Colonic mucosa (tissue), 4 donors: Measurements from ENCODE around the gene SURF6. TPM values are rescaled to one million over a fixed set of nuclear protein-coding genes. Genes with fewer than 3 reads are reported as not detected.
A peak's percentile ranks its signal among the peaks of the same experiment; 100 is the strongest.
"Not testable (repeated sequence)": the region's sequence is repeated elsewhere in the genome, so short reads cannot be mapped to it uniquely, and the experiment has no call there.

Source experiments
- DNase-seq: peaks from one replicate; pipeline ENCODE4 v3.0.0-alpha.2; 2020
- H3K27ac ChIP-seq: fragments of 200-600 bp; one replicate; pipeline ENCODE4 v1.8.0; 2021
- H3K27me3 ChIP-seq: fragments of 200-600 bp; one replicate; pipeline ENCODE4 v1.8.0; 2021
- H3K36me3 ChIP-seq: fragments of 200-600 bp; one replicate; pipeline ENCODE4 v1.8.0; 2021
- H3K4me1 ChIP-seq: fragments of 200-600 bp; one replicate; pipeline ENCODE4 v1.8.0; 2021; ENCODE audit warnings: mild to moderate bottlenecking
- H3K4me3 ChIP-seq: fragments of 200-600 bp; one replicate; pipeline ENCODE4 v1.8.0; 2021
- H3K9ac ChIP-seq, 2 donors: one replicate each; pipeline ENCODE4 v1.7.0; 2013; ENCODE audit warnings: control low read depth in 2 of 2, low read depth in 2 of 2, low read length in 2 of 2
- H3K9me3 ChIP-seq: fragments of 200-600 bp; one replicate; pipeline ENCODE4 v1.8.0; 2021
- intact Hi-C: fragments of 100-400 bp; cut with DNase I; formaldehyde crosslinking; loops from one replicate; pipeline ENCODE4 v1.14.1; 2022
- total RNA-seq, 2 donors: library from RNA; stranded (reverse); fragmentation: NEBNext Ultra II Directional in 1 of 2; extraction: Animal tissue kit (Norgen Biotek cat#: 25700) in 1 of 2; gene quantifications; one replicate each; pipeline ENCODE4 v1.2.1, GENCODE V29; 2021
- TF ChIP-seq, protein P1 (sequence below): fragments of 200-600 bp; IDR thresholded peaks from one replicate; pipeline ENCODE4 v1.8.0; 2022; ENCODE audit warnings: antibody characterized with exemption, mild to moderate bottlenecking
- donor health status: healthy.
- donor health status: DM: no; HTN: no; CAD: no.
- donor health status: DM: no; HTN: no; CAD: no.

Gene SURF6
- total RNA-seq, 2 donors from 2014 or later: 16.0 to 41.2 TPM

DNA sequence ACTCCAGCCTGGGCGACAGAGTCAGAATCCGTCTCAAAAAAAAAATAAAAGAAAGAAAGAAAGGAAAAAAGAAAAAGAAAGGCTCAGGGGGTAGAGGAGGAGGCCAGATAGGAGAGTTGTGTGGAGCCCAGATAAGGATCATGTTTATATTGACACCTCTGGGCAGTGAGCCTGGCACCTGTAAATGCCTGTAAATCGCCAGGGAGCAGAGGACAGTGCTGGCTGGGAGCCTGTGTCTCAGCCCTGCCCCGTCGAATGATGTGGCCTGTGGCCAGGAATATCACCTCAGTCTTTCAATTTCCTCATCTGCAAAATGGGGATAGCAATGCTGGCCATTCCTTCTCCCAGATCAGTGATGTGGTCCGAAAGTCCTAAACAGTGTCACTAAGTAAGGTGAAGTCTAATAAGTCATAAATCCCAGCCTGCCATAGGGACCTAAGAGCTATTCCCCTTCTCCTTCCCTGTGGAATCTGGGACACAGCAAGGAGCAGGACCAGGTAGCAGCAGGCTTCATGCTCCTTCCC is 50.7 kb downstream of the SURF6 start:
- no peak overlapping the region for H3K27ac ChIP-seq
- DNase-seq: peak; percentile 68

DNA sequence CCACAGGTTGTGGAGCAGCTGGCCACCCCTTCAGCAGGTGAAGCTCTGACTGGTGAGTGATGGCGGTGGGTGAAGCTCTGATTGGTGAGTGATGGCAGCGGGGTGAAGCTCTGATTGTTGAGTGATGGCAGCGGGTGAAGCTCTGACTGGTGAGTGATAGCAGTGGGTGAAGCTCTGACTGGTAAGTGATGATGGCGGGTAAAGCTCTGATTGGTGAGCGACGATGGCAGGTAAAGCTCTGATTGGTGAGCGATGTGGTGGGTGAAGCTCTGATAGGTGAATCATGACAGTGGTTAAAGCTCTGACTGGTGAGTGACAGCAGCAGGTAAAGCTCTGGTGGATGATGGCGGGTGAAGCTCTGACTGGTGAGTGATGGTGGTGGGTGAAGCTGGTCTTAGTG is 51.6 kb downstream of the SURF6 start:
- H3K27me3 ChIP-seq: no peaks in the 10 kb centered on the region
- H3K9ac ChIP-seq: no peak overlapping the region
- no peaks in the 10 kb centered on the region for H3K36me3 ChIP-seq
- TF ChIP-seq, protein P1, sequence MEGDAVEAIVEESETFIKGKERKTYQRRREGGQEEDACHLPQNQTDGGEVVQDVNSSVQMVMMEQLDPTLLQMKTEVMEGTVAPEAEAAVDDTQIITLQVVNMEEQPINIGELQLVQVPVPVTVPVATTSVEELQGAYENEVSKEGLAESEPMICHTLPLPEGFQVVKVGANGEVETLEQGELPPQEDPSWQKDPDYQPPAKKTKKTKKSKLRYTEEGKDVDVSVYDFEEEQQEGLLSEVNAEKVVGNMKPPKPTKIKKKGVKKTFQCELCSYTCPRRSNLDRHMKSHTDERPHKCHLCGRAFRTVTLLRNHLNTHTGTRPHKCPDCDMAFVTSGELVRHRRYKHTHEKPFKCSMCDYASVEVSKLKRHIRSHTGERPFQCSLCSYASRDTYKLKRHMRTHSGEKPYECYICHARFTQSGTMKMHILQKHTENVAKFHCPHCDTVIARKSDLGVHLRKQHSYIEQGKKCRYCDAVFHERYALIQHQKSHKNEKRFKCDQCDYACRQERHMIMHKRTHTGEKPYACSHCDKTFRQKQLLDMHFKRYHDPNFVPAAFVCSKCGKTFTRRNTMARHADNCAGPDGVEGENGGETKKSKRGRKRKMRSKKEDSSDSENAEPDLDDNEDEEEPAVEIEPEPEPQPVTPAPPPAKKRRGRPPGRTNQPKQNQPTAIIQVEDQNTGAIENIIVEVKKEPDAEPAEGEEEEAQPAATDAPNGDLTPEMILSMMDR: no peak
- intact Hi-C loops: loop anchor here (10.0 kb wide), 1 partner anchor 100 kb away; no protein-coding TSS in a partner anchor
- H3K4me3 ChIP-seq: no peak overlapping the region
- no peaks in the 10 kb centered on the region for H3K9me3 ChIP-seq
- DNase-seq: no peak
- H3K27ac ChIP-seq: no peak overlapping the region
- H3K4me1 ChIP-seq: peaks cover 14% of the 10 kb centered on the region

More for the DNA sequence above, 50.7 kb downstream of the SURF6 start:
- Histone ChIP-seq H3K9me3 (no peaks in the 10 kb centered on the region), H3K9ac (peak overlapping the region in 1 of 2 donors; percentile 14), H3K36me3 (no peaks in the 10 kb centered on the region), H3K27me3 (no peaks in the 10 kb centered on the region), H3K4me3 (no peak overlapping the region), H3K4me1 (peaks cover 14% of the 10 kb centered on the region)
- intact Hi-C loops: loop anchor here (10.0 kb wide), 1 partner anchor 101 kb away; no protein-coding TSS in a partner anchor
- TF ChIP-seq, protein P1: no peak

DNA sequence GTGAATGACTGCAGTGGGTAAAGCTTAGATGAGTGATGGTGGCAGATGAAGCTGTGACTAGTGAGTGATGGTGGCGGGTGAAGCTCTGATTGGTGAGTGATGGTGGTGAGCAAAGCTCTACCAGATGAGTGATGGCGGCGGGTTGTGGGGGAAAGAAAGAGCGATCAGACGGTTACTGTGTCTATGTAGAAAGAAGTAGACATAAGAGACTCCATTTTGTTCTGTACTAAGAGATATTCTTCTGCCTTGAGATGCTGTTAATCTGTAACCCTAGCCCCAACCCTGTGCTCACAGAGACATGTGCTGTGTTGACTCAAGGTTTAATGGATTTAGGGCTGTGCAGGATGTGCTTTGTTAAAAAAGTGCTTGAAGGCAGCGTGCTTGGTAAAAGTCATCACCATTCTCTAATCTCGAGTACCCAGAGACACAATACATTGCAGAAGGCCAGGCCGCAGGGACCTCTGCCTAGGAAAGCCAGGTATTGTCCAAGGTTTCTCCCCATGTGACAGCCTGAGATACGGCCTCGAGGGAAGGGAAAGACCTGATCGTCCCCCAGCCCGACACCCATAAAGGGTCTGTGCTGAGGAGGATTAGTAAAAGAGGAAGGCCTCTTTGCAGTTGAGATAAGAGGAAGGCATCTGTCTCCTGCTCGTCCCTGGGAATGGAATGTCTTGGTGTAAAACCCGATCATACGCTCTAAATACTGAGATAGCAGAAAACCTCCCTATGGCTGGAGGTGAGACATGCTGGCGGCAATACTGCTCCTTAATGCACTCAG is 52.5 kb downstream of the SURF6 start:
- H3K4me1 ChIP-seq: peaks cover 14% of the 10 kb centered on the region
- intact Hi-C loops: loop anchor here (10.0 kb wide), 1 partner anchor 99 kb away; no protein-coding TSS in a partner anchor
- H3K27ac ChIP-seq: peak overlapping the region; percentile 86
- DNase-seq: peak; percentile 34
- H3K27me3 ChIP-seq, H3K9me3 ChIP-seq, H3K36me3 ChIP-seq, H3K9ac ChIP-seq, H3K4me3 ChIP-seq: not testable (repeated sequence)

DNA sequence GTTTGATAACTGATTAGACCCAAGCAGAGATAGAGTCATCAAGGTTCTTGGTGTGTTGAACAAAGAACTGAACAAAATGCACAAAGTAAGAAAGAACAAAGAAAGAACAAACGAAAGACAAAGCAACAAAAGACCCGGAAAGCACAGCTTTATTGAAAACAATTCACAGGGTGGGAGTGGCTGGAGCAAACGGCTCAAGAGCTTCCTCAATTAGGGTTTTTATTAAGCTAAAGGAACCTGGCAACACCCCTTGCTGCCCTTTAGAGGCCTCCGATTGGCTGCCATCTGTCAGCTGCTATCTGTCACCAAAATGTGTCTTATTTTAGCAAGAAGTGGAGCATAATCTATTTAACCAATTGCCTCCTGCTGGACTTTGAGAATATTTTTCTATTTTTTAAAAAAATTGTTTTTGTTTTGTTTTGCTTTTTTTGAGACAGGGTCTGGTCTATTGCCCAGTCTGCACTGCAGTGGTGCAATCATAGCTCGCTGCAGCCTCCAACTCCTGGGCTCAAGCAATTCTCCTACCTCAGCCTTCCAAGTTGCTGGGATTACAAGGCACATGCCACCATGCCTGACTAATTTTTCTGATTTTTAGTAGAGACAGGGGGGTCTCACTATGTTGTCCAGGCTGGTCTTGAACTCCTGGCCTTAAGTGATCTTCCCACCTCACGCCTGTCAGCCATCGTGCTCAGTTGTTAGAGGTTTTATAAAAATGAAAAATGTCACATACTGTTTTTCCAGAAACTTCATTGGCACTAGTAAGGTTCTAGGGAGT is 53.3 kb downstream of the SURF6 start:
- H3K4me1 ChIP-seq: peaks cover 14% of the 10 kb centered on the region
- no peak overlapping the region for H3K4me3 ChIP-seq
- H3K9me3 ChIP-seq: no peaks in the 10 kb centered on the region
- intact Hi-C loops: loop anchor here (10.0 kb wide), 1 partner anchor 98 kb away; no protein-coding TSS in a partner anchor
- H3K9ac ChIP-seq: peak overlapping the region in 1 of 2 donors; percentile 60
- H3K36me3 ChIP-seq: no peaks in the 10 kb centered on the region
- TF ChIP-seq, protein P1: no peak
- peak; percentile 79 for DNase-seq
- H3K27ac ChIP-seq: peak overlapping the region; percentile 86
- H3K27me3 ChIP-seq: no peaks in the 10 kb centered on the region

DNA sequence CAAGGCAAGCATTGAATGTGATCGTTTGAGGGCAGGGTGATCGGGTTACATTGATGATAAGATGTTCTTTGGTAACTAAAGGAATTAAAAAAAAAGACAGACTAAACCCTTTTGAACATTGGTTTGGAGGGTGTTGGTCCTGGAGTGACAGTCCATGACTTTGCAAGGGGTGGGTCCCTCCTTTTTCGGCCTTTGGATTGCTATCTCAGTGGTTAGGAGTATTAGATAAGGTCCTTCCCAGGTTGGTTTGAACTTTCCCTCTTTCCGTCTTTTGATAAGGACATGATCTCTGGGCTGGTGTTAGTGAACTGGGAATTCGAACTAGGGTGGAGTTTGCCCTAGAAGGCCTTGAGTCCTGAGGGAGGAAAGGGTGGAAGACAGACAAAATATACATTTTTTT is 55.6 kb downstream of the SURF6 start:
- Histone ChIP-seq H3K9ac (peak overlapping the region in 1 of 2 donors; percentile 55), H3K27ac (peak overlapping the region; percentile 86), H3K36me3 (no peaks in the 10 kb centered on the region), H3K9me3 (no peaks in the 10 kb centered on the region), H3K4me3 (no peak overlapping the region), H3K27me3 (no peaks in the 10 kb centered on the region), H3K4me1 (peaks cover 14% of the 10 kb centered on the region)
- DNase-seq: peak; percentile 73
- TF ChIP-seq, protein P1: no peak
- intact Hi-C loops: loop anchor here (10.0 kb wide), 1 partner anchor 96 kb away; no protein-coding TSS in a partner anchor

Other genes with a start within 250 kb of the SURF6 start
- gene RALGDS, start 214.9 kb downstream of the SURF6 start, total RNA-seq: 10 to 100 TPM; 24.2 to 39.7 TPM
- 1 to 10 TPM; 4.6 to 4.8 TPM for gene GBGT1, start 172.3 kb downstream of the SURF6 start, total RNA-seq
- gene OBP2B, start 126.9 kb downstream of the SURF6 start, total RNA-seq: not detected
- 10 to 100 TPM; 58.0 to 77.7 TPM for gene ABO, start 61.0 kb downstream of the SURF6 start, total RNA-seq
- 10 to 100 TPM; 16.5 to 21.3 TPM for gene MED22, start 11.9 kb upstream of the SURF6 start, total RNA-seq
- gene RPL7A, start 12.0 kb upstream of the SURF6 start, total RNA-seq: 1,000 to 10,000 TPM; 1,628 to 2,136 TPM
- gene SURF1, start 20.3 kb upstream of the SURF6 start, total RNA-seq: 10 to 100 TPM; 63.3 to 66.7 TPM
- gene SURF2, start 20.4 kb upstream of the SURF6 start, total RNA-seq: 10 to 100 TPM in 1 of 2 donors, 1 to 10 TPM in 1; 9.4 to 18.7 TPM
- 100 to 1,000 TPM; 176 to 267 TPM for gene SURF4, start 39.9 kb upstream of the SURF6 start, total RNA-seq
- gene STKLD1, start 40.2 kb upstream of the SURF6 start, total RNA-seq: under 1 TPM in 1 of 2 donors, not detected in 1; 0.45 TPM
- 10 to 100 TPM; 17.3 to 38.6 TPM for gene REXO4, start 81.8 kb upstream of the SURF6 start, total RNA-seq
- gene ADAMTS13, start 86.2 kb upstream of the SURF6 start, total RNA-seq: 1 to 10 TPM; 4.2 TPM
- gene CACFD1, start 123.8 kb upstream of the SURF6 start, total RNA-seq: 10 to 100 TPM; 56.8 to 60.7 TPM
- gene SLC2A6, start 142.9 kb upstream of the SURF6 start, total RNA-seq: 1 to 10 TPM; 2.4 to 2.8 TPM
- gene MYMK, start 188.8 kb upstream of the SURF6 start, total RNA-seq: not detected
- gene ADAMTSL2, start 198.5 kb upstream of the SURF6 start, total RNA-seq: under 1 TPM; 0.24 to 0.74 TPM